HEK293 (cell line): Measurements from ENCODE around the gene TUBB2A.

Experiments used
- CTCF ChIA-PET: fragments of 350-600 bp; formaldehyde crosslinking; extraction: SDS; loops from one replicate; lab custom pipeline; 2021; ENCODE audit warnings: antibody characterized with exemption; lab: Yijun Ruan, JAX
- POLR2A ChIA-PET: fragments of 300-600 bp; formaldehyde crosslinking; extraction: SDS; loops from one replicate; lab custom pipeline; 2020; ENCODE audit warnings: antibody characterized with exemption, inconsistent platforms; lab: Yijun Ruan, JAX
- H3K27ac ChIP-seq: fragments of 200-500 bp; sonication (Bioruptor generic); 2 replicates; pipeline ENCODE4 v1.5.1; 2014; ENCODE audit warnings: low read depth, low read length, control low read depth, inconsistent platforms; ENCODE audit errors: extremely low read depth
- H3K36me3 ChIP-seq, 2 experiments: fragments of 200-500 bp in 1 of 2; sonication (Bioruptor generic) in 1 of 2; 1 replicate in 1 of 2; 2 replicates in 1 of 2; pipeline ENCODE4 v1.5.1; 2014 to 2017; ENCODE audit warnings: inconsistent platforms in 2 of 2, low read length in 2 of 2; ENCODE audit not compliant: control insufficient read depth in 2 of 2, insufficient read depth in 1 of 2
- H3K4me1 ChIP-seq: fragments of 200-500 bp; sonication (Bioruptor generic); 2 replicates; pipeline ENCODE4 v1.5.1; 2014; ENCODE audit warnings: mild to moderate bottlenecking, low read length, inconsistent platforms; ENCODE audit not compliant: control insufficient read depth, insufficient read depth
- H3K4me3 ChIP-seq: 2 replicates; pipeline ENCODE4 v1.5.1; 2011; ENCODE audit warnings: low read depth, mild to moderate bottlenecking, control low read depth, low read length, moderate library complexity
- H3K9me3 ChIP-seq: fragments of 200-500 bp; sonication (Bioruptor generic); 2 replicates; pipeline ENCODE4 v1.5.1; 2014; ENCODE audit warnings: low read depth, low read length, inconsistent platforms; ENCODE audit not compliant: control insufficient read depth, insufficient read depth
- CTCF ChIP-seq: fragments of 450-650 bp; formaldehyde crosslinking; IDR thresholded peaks from 2 replicates; pipeline ENCODE4 v1.5.1; 2016; ENCODE audit warnings: missing biosample characterization, missing genetic modification characterization
- GFI1B ChIP-seq: fragments of 450-650 bp; formaldehyde crosslinking; IDR thresholded peaks from 2 replicates; pipeline ENCODE4 v1.5.1; 2016; ENCODE audit warnings: missing biosample characterization, missing genetic modification characterization
- KLF8 ChIP-seq: fragments of 450-650 bp; formaldehyde crosslinking; IDR thresholded peaks from 2 replicates; pipeline ENCODE4 v1.5.1; 2016; ENCODE audit warnings: missing biosample characterization, missing genetic modification characterization
- PBX3 ChIP-seq: sonication (generic); formaldehyde crosslinking; IDR thresholded peaks from 2 replicates; pipeline ENCODE4 v1.8.1; 2022; ENCODE audit warnings: mild to moderate bottlenecking, moderate library complexity, missing genetic modification reagents
- PRDM10 ChIP-seq: fragments of 450-650 bp; formaldehyde crosslinking; IDR thresholded peaks from 2 replicates; pipeline ENCODE4 v1.5.1; 2016; ENCODE audit warnings: missing biosample characterization, missing genetic modification characterization
- SP2 ChIP-seq: fragments of 450-650 bp; formaldehyde crosslinking; IDR thresholded peaks from 2 replicates; pipeline ENCODE4 v1.5.1; 2016; ENCODE audit warnings: missing biosample characterization, missing genetic modification characterization
- SP7 ChIP-seq: fragments of 450-650 bp; formaldehyde crosslinking; IDR thresholded peaks from 2 replicates; pipeline ENCODE4 v1.5.1; 2016; ENCODE audit warnings: missing biosample characterization, missing genetic modification characterization
- YY1 ChIP-seq: fragments of 450-650 bp; formaldehyde crosslinking; IDR thresholded peaks from 2 replicates; pipeline ENCODE4 v1.5.1; 2018; ENCODE audit warnings: missing biosample characterization, missing genetic modification characterization
- ZBTB20 ChIP-seq: fragments of 450-650 bp; formaldehyde crosslinking; IDR thresholded peaks from 2 replicates; pipeline ENCODE4 v1.5.1; 2016; ENCODE audit warnings: missing biosample characterization, missing genetic modification characterization
- ZBTB7A ChIP-seq: fragments of 450-650 bp; formaldehyde crosslinking; IDR thresholded peaks from 2 replicates; pipeline ENCODE4 v1.5.1; 2016; ENCODE audit warnings: low read depth, missing biosample characterization, missing genetic modification characterization
- ZNF140 ChIP-seq: fragments of 450-650 bp; formaldehyde crosslinking; IDR thresholded peaks from 2 replicates; pipeline ENCODE4 v1.5.1; 2016; ENCODE audit warnings: missing biosample characterization, missing genetic modification characterization
- ZNF146 ChIP-seq: fragments of 450-650 bp; formaldehyde crosslinking; IDR thresholded peaks from 2 replicates; pipeline ENCODE4 v1.5.1; 2016; ENCODE audit warnings: missing biosample characterization, missing genetic modification characterization
- ZNF155 ChIP-seq: fragments of 450-650 bp; formaldehyde crosslinking; IDR thresholded peaks from 2 replicates; pipeline ENCODE4 v1.5.1; 2016; ENCODE audit warnings: missing biosample characterization, missing genetic modification characterization
- ZNF280D ChIP-seq: fragments of 450-650 bp; formaldehyde crosslinking; IDR thresholded peaks from 2 replicates; pipeline ENCODE4 v1.5.1; 2016; ENCODE audit warnings: missing biosample characterization, missing genetic modification characterization
- ZNF610 ChIP-seq: fragments of 450-650 bp; formaldehyde crosslinking; IDR thresholded peaks from 2 replicates; pipeline ENCODE4 v1.5.1; 2016; ENCODE audit warnings: missing biosample characterization, missing genetic modification characterization, borderline replicate concordance
- ZNF664 ChIP-seq: fragments of 450-650 bp; formaldehyde crosslinking; IDR thresholded peaks from 2 replicates; pipeline ENCODE4 v1.5.1; 2016; ENCODE audit warnings: missing biosample characterization, missing genetic modification characterization
- ZNF707 ChIP-seq: fragments of 450-650 bp; formaldehyde crosslinking; IDR thresholded peaks from 2 replicates; pipeline ENCODE4 v1.5.1; 2016; ENCODE audit warnings: missing biosample characterization, missing genetic modification characterization
- ZSCAN4 ChIP-seq: fragments of 450-650 bp; formaldehyde crosslinking; IDR thresholded peaks from 2 replicates; pipeline ENCODE4 v1.5.1; 2017; ENCODE audit warnings: missing biosample characterization, missing genetic modification characterization

TUBB2A gene

GRCh38 chr6:3118353-3119039 is 38.8 kb downstream of the TUBB2A start, which contains the start of gene BPHL (continued):
- peak; percentile 59 for TF ChIP-seq PRDM10 (tag by site-specific recombination)
- peak; percentile 56; the same call in 1 of the 2 replicates for TF ChIP-seq SP7
- TF ChIP-seq ZSCAN4 (tag by site-specific recombination), result no peak
- no peak for TF ChIP-seq ZNF140 (tag by site-specific recombination)
- no peak for TF ChIP-seq ZNF280D (tag by site-specific recombination)
- TF ChIP-seq ZNF610 (tag by site-specific recombination), result peak; percentile 48; the same call in 1 of the 2 replicates
- TF ChIP-seq YY1, result peak; percentile 50
- peak; percentile 96 for TF ChIP-seq SP2
- TF ChIP-seq ZBTB7A (tag by site-specific recombination), result no peak
- TF ChIP-seq ZNF707 (tag by site-specific recombination), result no peak
- peak; percentile 100 for TF ChIP-seq KLF8 (tag by site-specific recombination)
- TF ChIP-seq ZNF146 (tag by site-specific recombination), result no peak
- no peak for TF ChIP-seq ZNF155 (tag by site-specific recombination)
- no peak for TF ChIP-seq ZNF664 (tag by site-specific recombination)
- TF ChIP-seq ZBTB20, result peak; percentile 93
- TF ChIP-seq CTCF (tag by site-specific recombination), result peak; percentile 59; the same call in 1 of the 2 replicates

- ChIA-PET CTCF (interaction anchor here (0.6 to 1.0 kb wide), 2 partner anchors 129 to 315 kb away, joined by 3 read pairs; no protein-coding TSS in a partner anchor), POLR2A (interaction anchor here (0.5 to 1.0 kb wide), 10 partner anchors 9 to 134 kb away, joined by 3 to 6 read pairs (median 4); partner anchors contain the start of genes NQO2 and TUBB2A)
- Histone ChIP-seq H3K4me3 (peak overlapping the region; percentile 94), H3K36me3 (peaks cover 4 to 25% of the 10 kb centered on the region in 2 experiments), H3K27ac (peak overlapping the region; percentile 87), H3K9me3 (no peaks in the 10 kb centered on the region), H3K4me1 (0 out of 2 replicates have a peak, but pooled peaks cover 3% of the 10 kb centered on the region)
- peak; percentile 81; the same call in 1 of the 2 replicates for TF ChIP-seq ZNF664 (tag by site-specific recombination)
- 0 out of 2 replicates have a peak, but pooled peaks have one; percentile 1 for TF ChIP-seq PBX3
- no peak for TF ChIP-seq GFI1B
Observed at GRCh38 chr6:3117912-3118352, 39.4 kb downstream of the TUBB2A start.
